Right forelimb (tissue), 1 donor: ENCODE measurements around the gene DLST.
A peak's percentile ranks its signal among the peaks of the same experiment; 100 is the strongest.

ENCODE experiments used
- DNase-seq: peaks from one replicate; pipeline ENCODE4 v3.0.0-alpha.2; 2018

DLST gene

DNA sequence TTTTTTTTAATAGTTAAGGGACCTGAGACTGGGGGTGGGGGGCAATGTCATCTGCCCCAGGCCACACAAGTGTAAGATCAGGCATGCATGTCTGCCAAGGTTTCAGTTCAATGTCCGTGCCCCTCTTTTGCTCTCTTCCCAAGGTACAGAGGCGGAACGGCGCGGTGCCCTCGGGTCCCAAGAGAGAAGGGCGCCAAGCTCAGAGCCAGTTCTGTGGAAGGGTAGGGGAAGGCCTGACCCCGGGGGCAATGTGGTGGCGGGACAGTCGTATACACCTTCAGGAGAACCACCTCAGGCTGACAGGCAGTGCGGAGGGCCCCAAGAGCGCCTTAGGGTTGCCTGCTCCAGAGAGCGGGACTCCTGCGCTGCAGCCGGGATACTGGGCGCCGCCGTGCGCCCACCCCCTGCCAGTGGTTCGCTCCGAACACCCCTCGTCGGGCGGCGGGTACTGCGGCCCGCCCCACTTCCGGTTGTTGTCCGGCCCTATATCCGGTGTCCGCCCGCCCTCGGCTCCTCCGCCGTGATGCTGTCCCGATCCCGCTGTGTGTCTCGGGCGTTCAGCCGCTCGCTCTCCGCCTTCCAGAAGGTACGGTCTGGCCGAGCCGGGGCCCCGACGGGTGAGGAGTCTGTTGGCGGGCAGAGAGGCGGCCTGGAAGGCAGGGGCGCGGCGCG, at the start of gene DLST:
DLST (plus strand) TSS at position 486 of the 672 bp plus-strand sequence; CDS start at position 524, 38 bp downstream.
- DNase-seq, result peak; percentile 94

DNA sequence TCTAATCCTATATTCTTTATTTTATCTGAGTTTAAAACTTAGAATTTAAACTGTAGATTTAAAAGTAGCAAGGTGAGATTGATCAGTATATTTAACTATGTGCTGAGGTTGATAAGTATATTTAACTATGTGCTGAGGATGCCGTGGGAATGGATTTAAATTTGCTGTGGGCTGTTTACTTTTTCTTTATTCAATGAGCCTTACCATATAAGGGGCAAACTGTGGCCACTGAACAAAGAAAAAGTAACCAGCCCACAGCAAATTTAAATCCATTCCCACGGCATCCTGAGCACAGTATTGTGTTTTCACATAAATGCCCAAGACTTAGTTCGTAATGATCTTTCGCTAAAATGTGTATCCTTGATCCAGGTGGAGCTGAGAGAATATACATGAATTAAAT, 48.9 kb upstream of the DLST start:
- no peak for DNase-seq

DNA sequence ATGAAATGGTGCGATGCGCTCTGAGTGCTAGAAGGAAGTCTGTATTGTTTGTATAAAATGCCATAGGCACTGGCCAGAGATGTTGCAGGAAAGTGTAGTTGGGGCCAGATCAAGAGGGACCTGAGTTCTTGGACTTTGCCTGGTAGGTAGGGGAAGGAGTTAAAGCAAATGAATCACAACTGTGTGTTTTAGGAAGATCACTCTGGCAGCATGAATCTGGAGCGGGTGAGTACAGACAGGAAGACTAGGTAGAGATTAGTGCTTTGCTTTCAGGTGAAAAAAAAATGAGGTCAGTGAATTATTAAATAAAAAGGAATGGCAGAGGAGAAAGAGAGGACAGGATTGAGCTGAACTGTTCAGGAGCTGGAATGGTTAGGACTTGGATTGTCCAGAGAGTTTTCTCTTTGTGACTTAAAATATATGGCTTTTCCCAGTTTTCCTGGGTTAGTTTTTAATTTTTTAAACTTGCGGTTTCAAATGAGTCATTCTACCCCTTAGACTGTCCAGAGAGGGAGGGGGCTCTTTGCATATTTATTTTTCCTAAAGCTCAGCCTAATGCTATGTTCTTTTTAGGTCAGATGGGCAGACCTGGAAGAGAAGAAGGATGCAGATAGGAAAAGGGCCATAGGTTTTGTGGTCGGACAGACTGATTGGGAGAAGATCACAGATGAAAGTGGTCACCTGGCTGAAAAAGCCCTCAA, 46.9 kb upstream of the DLST start:
- no peak for DNase-seq

DNA sequence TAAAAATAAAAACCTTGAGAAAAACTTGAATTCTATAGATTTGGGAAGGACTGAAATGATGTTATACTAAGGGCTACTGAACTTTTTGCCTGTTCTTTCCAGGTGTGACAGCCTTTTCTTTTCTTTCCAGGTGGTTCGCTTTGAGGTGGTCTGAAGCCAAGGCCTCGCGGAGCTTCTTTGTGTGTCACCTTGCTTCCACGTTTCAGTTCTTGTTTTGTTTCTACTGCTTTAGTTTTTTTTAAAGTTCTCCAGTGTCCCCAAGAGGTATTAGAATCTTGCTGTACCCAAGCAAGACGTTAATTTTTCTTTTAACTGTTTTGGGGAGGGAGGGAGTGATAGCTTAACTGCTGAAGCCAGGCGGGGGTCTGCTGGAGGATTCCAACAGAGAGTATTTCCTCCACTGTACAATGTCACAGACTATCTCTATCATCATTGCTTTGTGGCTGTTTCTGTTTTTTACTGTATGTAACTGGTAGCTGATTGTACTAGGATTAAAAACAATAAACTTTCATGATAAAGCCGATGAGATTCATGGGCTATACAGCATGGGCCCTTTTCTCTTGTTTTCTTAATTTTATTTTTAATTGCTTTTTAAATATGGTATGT, 46.0 kb upstream of the DLST start:
- DNase-seq, result no peak

DNA sequence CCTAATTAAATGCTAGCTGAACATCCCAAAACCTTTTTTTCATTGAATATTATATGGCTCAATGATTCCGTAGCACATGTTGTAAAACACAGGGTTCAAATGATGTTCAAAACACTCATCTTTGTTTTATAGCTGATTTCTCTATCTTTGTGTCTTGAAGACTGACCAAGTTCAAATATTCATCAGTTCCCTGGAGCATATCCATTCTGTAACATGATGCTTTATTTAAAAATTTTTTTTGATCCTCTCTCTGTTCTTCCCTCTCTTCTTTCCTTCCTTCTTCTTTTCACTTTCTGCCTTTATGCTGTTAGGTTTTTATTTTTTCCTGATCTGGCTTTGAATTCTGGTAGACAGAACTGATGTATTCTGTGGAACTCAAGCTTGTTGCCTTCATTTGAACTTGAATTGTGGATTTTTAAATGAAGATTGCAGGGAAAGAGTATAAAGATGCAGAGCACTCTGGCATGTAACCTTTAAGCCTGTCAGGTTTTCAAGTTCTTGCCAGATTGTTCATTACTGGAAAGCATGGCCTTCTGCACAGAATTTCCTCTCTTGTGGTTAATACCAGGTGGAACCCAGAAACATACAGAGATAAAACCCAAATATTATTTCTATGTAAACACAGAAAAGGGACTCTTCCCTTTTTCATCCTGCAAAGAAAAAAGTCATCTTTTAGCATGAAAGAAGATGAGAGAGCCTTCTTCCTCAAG, 45.3 kb upstream of the DLST start:
- DNase-seq, result no peak

DNA sequence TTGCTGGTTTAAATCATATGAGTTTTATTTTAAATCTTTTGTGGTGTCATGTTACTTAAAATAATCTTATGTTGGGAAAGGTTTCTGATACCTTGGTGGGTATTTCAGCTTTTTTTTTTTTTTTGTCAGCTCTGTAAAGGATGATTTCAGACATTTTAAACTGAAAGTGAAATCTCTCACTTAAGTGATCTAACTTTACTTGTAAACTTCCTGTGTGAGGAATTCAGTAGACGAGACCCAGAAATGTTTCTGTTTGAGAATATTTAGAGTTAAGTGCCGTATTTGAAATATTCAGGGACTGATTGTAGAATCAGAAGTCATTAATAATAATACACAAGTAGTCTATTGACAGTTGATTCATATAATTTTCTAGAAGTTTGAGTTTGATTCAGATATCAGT, 43.5 kb upstream of the DLST start:
- no peak for DNase-seq

DNA sequence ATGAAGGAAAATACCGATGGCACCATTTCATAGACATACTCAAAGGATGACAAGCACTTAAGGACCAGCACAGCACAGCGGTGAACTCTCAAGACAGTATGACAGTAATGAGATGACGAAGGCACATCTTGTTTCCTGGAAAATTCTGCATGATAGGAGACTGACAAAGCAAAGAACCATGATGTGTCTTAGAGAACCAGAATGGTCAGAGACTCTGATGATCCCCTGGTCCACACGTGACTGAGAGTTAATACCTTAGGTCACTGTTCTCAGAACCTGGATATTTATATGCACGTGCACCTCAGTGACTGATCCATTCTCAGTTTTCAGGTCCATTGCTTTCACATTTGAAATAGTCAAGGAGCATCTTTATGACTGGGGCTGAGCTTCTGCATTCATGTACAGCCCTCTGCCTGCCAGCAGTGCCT, 41.1 kb upstream of the DLST start:
- no peak for DNase-seq

DNA sequence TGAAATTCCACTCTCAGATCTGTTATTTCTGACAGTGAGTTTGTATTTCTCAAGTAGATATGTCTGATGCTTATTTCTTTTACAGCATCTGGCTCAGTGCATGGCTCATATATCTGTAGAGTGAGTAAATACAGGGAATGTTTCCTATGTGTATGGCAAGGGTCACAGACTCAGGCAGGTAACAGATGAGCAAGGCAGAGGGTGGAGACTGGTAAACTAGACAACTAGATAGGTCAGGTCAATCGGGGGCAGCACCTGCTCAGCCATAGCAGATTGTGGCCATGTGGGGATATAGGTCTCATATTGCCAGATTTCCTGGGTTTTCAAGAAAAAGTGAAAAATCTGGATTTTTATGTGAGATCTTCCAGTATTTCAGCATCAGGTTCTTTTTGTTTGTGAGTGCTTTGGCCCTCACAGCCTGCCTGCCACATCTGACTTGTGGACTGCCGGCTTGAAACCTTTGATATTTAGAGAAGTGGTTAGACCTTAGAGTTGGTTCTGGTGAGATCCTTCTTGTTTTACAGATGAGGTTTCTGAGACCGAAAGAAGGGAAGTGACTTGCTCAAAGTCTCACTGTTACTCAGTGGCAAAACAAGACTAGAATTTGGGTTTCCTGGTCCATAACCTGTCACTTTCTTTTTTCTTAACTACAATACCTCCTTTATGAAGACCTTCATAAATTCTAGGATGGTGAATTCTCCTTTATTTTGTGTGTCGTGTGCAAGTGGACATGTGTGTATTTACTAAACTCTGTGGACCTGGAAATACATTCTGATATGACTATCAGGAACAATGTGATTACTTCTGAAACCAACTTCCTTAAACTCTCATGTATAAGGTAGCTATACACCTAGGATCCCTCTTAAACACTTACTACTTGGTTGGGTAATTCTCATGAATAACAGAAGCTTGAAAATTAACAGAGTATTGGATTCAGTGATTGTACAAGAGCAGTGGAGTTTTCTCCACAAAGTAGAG, 40.2 kb upstream of the DLST start:
- DNase-seq, result no peak

DNA sequence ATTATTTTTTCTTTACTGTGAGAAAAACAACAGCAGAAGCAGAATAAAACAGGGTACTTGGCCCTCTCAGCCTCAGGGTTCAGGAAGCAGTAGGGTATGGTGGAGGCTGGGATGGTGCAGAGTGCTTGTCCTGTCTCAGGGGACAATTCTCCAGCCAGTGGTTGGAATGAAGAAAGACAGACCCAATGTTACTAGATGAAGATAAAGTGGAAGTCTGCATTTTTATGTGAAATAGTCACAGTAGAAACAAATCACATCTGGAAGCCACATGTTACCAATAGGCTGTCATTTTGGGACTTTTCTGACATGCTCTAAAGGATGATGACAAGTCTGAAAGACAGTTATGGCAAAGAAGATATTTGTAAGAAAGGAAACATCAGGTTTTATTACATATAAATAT, 38.1 kb upstream of the DLST start:
- DNase-seq, result no peak

DNA sequence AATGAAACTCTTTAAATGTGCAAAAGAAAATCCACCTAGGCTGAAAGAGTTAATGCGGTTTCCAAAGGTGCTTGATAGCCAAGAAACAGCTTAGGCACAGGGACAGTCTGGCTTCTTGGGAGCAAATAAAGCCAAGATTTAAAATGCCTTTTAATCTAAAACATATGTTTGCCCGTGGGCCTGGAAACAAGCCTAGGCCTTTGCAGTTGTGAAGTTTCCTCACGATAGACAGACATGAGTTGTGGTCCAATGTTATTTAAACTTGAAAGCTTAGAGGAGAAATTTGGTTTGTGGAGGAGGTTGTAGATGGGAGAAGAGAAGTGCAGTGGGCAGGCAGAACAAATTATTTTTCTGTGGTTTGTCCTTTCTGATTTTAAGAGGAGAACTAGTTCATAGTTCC, 35.5 kb upstream of the DLST start:
- peak; percentile 64 for DNase-seq

DNA sequence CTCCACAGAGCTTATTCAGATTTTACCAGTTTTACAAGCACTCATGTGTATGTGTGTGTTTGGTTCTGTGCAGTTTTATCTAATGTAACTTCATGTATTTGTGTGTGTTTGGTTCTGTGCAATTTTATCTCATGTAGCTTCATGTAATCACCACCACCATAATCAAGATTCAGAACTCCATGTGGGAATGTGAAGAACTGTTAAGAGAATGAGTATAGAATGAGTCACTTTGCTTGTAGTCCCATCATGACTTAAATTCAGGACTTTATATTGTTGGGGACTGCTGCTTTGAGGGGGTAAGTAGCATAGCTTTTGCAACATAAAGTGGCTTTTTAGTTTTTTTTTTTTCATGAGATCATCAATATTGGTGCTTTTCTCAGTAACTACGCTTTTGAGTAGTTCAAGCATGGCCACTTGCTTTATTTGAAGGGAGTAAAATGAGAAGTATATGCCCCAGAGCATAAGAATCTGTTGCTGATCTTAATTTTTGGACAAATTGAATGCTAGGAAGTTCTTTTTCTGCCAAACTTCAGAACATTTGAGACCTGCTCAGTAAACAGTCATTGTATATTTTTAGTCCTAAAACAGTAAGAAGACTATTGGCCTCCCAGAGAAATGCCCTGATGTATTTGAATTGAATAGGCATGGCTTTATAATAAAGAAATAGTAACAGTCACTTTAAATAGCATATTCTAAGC, 34.6 kb upstream of the DLST start:
- no peak for DNase-seq

DNA sequence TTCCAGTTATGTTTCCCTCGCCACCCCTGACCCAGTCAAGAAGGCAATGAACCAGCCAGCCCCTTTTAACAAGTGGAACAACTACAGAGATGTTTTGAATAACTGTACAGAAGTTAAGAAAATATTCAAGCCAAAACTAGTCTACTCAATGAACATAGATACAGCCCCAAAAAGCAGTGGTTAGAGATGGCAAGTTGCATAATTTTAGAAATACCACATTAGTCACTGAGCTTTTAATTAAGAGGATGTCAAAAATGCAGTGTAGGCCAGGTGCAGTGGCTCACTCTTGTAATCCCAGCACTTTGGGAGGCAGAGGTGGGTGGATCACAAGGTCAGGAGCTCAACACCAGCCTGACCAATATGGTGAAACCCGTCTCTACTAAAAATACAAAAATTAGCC, 32.9 kb upstream of the DLST start:
- DNase-seq, result no peak

DNA sequence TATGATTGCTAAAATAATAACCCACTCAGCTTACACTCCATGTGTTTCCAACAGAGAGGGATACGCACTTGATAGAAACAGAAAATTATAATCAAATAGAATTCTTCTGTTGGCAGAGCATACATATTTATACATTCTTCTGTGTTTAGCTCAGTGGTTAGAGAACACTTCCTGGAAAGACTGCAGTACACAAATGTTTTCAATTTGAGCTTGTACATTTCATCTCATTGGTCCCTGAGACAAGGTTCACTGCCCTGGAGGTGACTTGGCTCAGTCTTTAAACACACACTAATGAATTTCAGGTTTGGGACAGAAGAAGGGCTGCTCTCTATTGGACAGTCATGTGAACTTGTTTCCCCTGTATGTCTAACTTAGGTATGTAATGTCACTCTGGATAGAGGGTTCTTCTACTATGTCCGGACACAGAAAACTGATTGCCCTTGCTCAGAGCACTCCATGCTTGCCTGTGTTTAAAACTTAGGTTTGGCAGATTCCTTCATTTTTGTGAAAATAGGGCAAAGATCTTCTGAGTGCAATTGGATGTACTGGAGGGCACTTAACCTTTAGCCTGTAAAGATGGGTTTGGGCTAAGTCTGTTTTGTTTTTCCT, 28.7 kb upstream of the DLST start:
- DNase-seq, result no peak

DNA sequence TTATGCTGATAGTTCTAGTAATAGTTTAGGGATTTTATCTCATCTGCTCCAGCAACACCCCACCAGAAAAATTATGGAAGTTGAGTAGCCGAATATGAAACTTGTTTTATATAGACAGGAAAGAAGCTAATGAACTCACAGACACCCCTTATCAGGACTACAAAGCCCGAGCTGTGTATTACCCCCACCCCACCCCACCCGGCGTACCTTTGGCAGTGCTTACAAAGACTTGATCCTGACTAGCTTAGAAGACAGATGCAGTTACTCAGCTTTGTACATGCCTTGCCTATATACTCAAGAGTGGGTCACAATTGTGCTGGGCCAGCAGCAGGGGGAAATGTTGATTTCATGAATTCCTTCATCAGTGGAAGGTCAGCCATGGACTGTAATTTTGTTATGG, 28.1 kb upstream of the DLST start:
- no peak for DNase-seq

DNA sequence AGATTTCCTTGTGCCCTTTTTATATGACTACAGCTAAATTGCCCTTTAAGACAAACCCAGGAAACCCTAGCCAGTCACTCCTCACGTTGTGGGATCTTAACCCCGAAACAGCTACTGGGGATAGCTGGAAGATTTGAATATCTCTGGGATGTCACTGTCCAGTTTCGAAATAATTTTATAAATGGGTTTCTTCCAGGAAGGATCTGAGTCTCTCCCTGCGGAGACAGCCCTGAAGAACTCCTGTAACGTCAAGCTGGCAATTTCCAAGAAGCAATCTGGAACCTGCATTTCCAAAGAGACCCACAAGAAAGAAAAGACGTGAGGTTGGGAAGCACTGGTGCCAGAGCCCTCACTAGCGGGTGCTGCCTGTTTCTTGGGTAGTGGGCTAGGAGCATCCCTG, 26.7 kb upstream of the DLST start:
- DNase-seq, result no peak

DNA sequence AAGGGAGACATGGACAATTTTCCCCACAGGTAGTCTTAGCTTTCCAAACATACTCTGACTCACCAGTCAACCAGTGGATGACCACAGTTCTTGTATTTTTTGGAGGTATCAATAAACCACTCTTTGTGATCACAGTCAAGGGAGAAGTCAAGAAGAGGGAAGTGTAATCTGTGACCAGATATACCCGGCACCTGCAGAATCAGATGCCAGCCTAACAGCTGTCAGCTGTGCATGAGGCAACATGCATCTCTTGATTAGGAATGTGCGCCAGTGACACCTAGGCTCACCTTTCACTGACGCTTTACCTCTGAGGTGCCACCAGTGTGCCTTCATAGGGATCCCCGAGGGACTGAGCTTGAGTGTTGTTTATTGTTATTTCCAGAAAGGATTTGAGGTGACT, 25.8 kb upstream of the DLST start:
- no peak for DNase-seq

DNA sequence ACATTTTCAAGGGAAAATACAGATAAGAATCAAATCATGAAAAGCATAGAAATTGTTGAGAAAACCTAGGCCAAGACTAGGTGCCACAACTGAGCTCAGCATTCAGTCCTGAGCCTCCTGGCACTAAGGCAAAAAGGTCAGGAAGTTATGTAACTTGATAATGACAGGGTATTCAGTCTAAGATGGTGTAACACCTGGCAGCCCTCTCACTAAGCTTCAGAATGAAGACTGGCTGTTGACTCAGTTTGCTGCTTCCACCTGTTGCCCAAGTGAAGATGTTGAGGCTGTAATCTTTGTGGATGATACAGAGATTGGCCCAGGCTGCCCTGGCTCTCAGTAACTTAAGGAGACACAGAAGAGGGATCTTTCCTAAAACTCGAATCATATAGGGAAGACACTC, 25.4 kb upstream of the DLST start:
- no peak for DNase-seq

DNA sequence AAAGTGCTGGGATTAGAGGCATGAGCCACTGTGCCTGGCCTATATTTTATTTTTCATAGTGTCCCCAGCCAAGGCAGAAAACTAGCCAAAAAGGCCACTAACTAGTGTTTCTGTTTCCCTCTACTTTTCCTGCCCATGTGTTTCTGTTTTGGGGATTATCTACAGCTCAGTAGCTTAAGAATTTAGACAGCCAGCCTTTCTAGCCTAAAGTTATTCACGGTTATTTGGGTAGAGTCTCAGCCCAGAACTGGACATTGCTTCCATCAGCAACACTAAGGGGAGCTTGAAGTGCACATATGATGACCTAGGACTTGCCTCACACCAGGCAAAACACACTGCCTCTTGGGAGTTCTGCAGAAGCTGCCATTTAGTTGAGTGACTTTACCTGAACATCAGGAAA, 23.7 kb upstream of the DLST start:
- DNase-seq, result no peak

DNA sequence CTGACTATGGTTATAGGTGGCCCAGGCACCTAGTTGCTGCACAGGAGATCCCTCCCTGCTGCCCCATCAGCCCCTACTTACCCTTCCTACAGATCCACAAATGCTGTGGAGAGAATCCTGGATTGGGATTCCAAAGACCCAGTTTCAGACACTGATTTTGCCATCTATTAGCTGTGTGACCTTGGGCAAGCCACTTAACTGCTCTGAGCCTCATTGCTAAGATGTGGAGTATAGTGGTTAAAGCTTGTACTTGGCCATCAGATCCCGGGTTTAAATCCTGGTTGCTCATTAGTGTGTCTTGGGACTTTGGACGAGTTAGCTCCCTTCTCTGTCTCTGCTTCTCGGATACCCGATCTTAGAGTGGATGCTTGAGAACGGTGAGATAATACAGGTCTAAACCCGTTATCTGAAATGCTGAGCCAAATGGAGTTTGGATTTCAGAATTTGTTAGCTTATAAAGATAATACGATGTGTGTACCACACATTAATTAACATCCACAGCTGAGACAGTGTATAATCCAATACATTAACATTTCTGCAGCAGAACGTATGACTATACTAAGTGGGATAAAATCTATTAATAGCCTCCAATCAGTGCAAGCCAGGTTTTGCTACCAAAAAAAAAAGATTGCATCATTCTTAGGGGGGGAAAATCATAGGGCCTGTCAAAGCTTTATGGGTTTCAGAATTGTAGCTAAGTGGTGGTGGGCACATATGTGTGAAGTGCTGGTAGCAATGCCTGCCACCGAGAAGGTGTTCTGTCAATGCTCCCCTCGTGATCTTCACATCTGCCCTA, 21.8 kb upstream of the DLST start:
- no peak for DNase-seq

DNA sequence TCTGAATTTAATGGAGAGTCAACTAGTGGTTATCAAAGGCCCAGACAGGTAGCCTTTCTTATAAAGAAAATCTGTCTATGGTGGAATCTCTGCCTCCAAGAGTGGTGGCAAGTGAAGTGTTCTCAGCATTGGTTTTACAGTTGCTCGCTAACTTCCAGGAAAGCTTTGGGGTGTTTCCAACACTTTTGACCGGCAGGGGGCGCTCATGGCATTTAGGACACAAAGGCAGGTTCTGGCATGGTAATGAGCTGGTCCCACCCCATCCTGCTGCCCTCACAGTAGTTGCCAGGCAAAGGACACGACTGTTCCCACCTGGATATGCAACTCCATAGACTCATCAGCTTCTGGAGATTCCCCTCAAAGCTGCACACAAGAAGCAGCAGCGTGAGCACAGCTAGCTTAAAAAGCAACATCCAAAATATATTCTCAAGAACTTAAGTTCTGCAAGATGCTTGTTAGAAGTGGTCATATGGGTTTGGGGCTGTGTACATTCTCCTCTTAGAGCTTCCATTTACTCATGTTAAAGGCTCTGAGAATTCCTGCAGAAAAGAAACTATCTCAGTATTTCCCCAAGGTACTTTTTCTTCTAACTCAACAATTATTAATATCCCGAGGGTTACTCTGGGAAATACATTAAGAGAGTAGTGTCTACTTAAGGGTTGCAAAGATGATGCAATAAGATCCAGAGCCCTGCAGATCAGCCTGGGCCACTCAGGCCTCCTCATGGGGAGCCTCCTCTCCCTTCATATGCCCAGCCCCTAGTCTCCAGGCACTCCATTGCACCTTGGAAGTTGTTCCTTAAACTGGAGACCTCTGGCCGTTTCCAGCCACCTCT, 20.6 kb upstream of the DLST start:
- peak; percentile 93 for DNase-seq
